COR-L47 (cell line): Measurements from ENCODE around the gene KRTAP3-2.
"Not testable (repeated sequence)": the region's sequence is repeated elsewhere in the genome, so short reads cannot be mapped to it uniquely, and the experiment has no call there.

Experiments
- DNase-seq: peaks from one replicate; lab custom pipeline; 2025; lab: John Stamatoyannopoulos, UW

The KRTAP3-2 gene

DNA sequence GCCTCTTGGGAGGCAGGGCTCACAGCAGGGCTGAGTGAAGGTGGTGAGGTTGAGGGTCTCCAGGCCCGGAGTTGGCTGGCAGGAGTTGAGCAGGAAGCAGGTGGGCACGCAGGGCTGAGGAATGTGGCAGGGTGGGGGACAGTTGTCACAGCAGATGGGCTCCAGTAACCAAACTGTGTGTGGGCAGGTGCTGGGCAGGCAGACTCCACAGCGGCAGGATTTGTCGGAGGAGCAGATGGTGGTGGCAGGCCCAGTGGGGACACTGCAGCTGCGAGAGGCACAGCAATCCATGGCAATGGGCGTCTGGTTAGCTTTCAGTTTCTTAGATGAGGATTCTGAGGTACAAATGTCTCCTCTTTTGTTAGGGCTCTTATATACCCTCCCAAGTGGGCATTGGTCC lies at the start of gene KRTAP3-2:
Gene KRTAP3-2, minus strand, starts transcription at position 344 of the 400 bp plus-strand sequence. Its CDS starts 53 bp downstream, at position 291.
- DNase-seq: not testable (repeated sequence)

DNA sequence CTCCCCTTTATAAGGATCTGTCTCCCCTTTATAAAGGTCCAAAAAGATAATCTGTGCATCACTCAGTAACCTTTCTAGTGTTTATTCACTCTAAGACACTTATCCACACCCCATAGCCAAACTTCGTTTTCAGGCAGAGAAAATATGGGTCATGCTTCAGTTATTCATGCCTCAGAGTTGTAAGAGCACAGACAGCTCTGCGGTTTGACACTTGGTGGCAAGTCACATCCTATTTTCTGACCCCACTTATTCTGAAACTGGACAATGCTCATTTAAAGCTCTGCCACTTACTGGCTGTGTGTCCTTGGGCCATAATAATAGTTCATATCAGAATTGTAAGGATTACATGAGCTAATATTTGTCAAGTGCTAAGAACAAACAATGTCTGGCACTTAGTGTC lies 49.4 kb upstream of the KRTAP3-2 start:
- DNase-seq: no peak

DNA sequence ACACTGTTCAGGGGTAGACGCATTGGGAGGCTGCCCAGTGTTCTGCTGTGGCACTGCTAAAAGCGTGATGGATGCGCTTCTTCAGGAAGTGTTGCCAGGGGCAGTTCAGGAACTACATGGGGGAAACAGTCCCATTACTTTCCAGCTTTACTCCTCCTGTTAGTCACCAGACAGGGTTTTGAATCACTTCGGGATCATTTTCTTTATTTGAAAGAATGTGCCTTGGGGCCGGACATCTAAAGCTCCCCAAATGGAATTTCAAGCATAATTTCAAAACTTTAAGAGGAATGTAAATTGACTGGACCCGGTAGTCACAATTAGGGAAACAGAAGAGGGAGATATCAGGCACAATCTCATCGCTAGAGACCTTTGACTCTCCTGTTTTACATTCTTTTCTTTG lies 48.7 kb upstream of the KRTAP3-2 start:
- DNase-seq: no peak

DNA sequence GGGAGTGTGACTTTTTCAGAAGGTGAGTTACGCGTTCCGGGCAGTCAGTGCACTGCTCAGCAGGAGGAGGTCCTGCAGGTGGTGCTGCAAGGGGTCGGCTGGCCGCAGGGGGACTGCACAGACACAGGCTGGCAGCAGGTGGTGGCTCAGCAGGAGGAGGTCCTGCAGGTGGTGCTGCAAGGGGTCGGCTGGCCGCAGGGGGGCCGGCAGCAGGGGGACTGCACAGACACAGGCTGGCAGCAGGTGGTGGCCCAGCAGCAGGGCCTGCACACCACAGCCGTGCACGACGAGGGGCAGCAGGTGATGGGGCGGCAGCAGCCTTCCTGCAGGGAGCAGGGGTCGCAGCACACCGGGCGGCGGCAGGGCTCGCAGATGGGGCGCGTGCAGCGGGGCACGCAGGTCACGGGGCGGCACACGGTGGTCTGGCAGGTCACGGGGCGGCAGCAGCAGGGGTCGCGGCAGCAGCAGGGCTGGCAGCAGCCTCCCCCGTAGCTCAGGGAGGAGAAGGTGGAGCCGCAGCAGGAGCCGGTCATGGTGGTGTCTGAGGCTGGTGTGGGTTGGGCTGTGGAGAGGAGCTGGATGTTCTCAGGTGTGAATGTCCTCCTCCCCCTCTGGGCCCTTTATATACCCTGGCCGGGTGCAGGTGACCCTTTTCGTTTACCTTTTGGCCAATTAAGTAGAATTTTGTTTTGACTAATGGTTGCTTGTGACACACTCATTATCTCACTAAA lies 47.2 kb upstream of the KRTAP3-2 start, which contains the start of gene KRTAP2-1:
Gene KRTAP2-1, minus strand, starts transcription at position 582 of the 731 bp plus-strand sequence. Its CDS starts 49 bp downstream, at position 533.
- DNase-seq: not testable (repeated sequence)

DNA sequence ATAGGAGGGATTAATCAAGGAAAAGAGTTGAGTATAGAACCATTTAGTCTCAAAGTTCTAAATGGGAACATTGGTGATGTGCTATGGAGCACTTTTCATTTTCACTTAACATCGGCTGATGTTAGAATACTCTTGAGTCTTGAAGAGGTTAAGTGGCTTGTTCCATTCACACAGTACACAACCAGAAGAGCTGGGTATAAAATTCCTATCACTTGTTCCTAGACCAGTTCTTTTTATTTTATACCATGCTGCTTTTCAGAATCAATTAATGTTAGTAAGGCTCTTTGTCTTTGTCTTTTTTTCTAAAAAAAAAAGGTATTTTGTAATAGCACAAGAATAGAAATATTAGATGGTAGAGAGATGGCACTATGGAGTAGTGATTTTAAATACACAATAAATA lies 43.2 kb upstream of the KRTAP3-2 start:
- DNase-seq: no peak

DNA sequence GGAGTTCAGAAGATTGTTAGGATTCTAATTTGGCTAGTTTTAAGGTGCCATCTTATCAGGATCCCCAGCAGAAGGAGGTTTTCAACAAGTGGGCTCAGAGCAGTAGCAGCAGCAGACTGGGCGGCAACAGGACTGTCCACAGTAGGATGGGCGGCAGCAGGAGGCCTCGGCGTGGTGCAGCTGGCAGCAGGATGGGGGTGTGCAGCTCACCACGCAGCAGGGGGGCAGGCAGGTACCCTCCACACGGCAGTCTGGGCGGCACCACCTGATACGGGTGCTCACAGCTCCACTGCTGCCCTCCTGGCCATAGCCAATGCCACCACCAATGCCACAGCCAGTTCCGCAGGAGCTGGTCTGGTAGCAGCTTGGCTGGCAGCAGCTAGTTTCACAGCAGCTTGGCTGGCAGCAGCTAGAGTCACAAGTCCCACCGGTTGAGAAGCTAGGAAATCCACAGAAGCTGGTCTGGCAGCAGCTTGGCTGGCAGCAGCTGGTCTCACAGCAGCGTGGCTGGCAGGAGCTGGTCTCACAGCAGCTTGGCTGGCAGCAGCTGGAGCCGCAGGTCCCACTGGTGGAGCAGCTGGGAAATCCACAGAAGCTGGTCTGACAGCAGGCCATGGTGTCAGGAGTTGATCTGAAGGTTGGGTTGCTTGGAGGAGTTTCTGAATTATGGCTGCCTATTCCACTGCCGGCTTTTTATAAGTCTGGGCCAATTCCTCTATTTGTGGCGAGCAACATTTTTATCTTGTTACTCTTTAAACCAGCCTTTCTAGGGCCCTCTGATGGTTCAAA lies 41.3 kb upstream of the KRTAP3-2 start, which contains the start of gene KRTAP1-1:
Gene KRTAP1-1, minus strand, starts transcription at position 668 of the 789 bp plus-strand sequence. Its CDS starts 53 bp downstream, at position 615.
- DNase-seq: peak; percentile 64

DNA sequence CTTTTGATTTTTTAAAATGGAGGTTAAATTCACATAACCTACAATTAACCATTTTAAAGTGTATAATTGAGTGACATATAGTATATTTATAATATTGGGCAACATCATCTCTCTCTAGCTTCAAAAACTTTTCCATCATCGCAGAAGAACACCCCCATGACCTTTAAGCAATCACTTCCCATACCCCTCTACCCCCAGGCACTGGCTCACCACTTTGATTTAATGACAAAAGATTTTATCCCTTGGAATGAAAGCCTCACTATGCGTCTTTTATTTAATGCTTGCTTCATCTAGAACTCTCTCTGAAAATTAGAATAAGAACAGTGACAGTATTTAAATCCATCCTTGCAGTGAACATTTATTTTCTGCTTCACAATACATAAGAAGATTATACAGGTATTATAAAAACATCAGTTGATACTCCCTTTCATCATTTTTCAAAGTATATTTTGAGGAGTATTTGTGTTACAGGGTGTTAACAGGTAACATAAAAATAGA lies 38.2 kb upstream of the KRTAP3-2 start:
- no peak for DNase-seq

DNA sequence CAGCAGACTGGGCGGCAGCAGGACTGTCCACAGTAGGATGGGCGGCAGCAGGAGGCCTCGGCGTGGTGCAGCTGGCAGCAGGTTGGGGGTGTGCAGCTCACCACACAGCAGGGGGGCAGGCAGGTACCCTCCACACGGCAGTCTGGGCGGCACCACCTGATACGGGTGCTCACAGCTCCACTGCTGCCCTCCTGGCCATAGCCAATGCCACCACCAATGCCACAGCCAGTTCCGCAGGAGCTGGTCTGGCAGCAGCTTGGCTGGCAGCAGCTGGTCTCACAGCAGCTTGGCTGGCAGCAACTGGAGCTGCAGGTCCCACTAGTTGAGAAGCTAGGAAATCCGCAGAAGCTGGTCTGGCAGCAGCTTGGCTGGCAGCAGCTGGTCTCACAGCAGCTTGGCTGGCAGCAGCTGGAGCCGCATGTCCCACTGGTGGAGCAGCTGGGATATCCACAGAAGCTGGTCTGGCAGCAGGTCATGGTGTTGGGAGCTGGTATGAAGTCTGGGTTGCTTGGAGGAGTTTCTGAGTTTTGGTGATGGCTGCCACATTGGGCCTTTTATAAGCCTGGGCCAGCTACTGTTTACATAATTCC lies 34.7 kb upstream of the KRTAP3-2 start, which contains the start of gene KRTAP1-3:
Gene KRTAP1-3, minus strand, starts transcription at position 529 of the 590 bp plus-strand sequence. Its CDS starts 53 bp downstream, at position 476.
- peak; percentile 73 for DNase-seq

DNA sequence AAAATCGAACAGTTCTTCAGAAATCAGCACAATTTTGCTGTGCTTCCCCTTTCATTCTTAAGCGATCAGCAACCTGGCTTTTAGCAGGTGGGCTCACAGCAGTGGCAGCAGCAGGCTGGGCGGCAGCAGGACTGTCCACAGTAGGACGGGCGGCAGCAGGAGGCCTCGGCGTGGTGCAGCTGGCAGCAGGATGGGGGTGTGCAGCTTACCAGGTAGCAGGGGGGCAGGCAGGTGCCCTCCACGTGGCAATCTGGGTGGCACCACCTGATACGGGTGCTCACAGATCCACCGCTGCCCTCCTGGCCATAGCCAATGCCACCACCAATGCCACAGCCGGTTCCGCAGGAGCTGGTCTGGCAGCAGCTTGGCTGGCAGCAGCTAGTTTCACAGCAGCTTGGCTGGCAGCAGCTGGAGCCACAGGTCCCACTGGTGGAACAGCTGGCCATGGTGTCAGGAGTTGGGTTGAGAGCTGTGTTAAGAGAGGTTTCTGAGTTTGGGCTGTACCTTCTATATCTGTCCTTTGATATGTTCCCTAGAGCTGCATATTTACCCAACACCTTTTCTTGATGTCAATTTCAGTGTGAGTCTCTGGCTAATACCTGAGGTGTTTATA lies 30.0 kb upstream of the KRTAP3-2 start, which contains the start of gene KRTAP1-4:
Gene KRTAP1-4, minus strand, starts transcription at position 563 of the 613 bp plus-strand sequence. Its CDS starts 117 bp downstream, at position 446.
- no peak for DNase-seq

DNA sequence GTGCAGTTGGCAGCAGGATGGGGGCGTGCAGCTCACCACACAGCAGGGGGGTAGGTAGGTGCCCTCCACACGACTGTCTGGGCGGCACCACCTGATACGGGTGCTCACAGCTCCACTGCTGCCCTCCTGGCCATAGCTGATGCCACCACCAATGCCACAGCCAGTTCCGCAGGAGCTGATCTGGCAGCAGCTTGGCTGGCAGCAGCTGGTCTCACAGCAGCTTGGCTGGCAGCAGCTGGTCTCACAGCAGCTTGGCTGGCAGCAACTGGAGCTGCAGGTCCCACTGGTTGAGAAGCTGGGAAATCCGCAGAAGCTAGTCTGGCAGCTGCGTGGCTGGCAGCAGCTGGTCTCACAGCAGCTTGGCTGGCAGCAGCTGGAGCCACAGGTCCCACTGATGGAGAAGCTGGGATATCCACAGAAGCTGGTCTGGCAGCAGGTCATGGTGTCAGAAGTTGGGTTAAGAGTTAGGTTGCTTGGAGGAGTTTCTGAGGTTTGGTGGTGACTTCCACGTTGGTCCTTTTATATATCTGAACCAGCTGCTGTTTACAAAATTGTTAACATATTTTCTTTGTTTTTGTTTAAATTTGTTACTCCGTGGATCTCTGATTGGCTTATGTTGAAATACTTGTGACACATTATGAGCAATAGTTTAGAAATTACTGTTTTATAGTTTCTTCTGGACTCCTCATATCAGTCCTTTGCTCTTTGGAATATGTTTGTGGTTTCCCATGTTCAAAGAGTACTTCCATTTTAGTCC lies 27.2 kb upstream of the KRTAP3-2 start, which contains the start of gene KRTAP1-5:
Gene KRTAP1-5, minus strand, starts transcription at position 494 of the 757 bp plus-strand sequence. Its CDS starts 53 bp downstream, at position 441.
- peak; percentile 26 for DNase-seq

DNA sequence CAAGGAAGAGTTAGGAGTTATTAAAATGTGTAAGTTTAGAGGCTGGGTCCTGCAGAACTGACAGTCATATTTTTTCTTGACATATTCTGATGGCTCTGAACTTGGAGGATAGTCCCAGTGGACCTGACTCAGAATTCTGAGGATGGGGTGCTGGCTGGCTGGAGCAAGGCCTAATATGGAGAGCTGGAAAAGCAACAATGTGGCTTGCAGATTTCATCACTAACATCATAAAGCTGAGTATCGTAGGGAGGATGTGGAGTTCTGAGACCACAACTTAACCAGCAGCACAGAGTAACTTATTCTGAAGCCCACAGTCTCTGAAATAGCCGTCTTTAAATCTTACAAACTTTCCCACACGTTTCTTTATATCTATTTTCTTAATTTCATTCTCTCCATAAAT lies 25.0 kb upstream of the KRTAP3-2 start:
- DNase-seq: no peak

DNA sequence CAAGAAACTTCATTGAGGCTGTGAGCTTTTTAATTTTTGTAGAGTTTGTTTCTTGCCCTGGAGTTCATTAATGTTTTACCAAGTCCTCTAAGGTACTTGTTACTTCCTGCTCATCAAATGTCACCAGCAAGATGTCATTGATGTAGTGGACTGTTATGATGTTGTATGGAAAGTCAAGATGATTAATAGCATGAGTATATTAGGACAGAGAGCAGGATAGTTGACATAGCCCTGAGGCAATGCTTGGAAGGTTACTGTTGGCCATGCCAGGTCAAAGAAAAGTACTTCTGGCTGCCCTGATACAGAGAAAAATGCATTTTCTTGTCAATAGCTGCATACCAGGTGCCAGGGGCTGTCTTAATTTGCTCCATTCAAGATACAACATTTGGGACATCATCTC lies 20.6 kb upstream of the KRTAP3-2 start:
- DNase-seq: no peak

DNA sequence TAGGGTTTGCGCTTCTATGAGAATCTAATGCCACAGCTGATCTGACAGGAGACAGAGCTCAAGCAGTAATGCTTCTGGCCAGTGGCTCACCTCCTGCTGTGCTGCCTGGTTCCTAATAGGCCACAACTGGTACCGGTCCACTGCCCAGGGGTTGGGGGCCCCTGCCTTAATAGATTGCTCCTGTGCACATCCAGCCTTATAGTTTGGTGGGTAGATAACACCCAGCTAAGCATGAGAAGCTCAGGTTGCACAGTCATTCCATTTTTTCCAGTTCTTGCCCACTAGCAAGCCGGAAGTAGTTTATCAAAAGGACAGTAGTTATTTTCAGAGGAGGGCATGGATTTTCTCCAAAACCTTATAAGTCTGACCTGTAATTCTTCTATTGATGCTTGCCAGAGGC lies 19.7 kb upstream of the KRTAP3-2 start:
- no peak for DNase-seq

DNA sequence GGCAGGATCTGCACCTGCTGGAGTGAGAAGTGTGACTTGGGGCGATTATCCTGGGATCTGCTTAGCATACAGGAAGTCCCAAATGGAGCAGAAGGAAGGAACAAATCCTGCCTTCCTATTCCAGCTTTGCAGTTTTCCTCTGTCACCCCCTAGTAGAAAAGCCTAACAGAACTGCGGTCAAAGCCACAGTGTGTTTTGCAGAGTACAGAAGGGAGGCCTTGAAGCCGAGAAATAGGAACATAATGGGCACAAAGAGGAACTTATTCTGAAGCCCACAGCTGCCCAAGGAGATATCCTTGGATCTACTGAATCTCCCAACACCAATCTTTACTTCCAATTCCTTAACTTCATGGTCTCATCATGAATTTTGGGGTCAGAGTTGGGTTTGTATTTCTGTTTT lies 18.8 kb upstream of the KRTAP3-2 start:
- DNase-seq: no peak

DNA sequence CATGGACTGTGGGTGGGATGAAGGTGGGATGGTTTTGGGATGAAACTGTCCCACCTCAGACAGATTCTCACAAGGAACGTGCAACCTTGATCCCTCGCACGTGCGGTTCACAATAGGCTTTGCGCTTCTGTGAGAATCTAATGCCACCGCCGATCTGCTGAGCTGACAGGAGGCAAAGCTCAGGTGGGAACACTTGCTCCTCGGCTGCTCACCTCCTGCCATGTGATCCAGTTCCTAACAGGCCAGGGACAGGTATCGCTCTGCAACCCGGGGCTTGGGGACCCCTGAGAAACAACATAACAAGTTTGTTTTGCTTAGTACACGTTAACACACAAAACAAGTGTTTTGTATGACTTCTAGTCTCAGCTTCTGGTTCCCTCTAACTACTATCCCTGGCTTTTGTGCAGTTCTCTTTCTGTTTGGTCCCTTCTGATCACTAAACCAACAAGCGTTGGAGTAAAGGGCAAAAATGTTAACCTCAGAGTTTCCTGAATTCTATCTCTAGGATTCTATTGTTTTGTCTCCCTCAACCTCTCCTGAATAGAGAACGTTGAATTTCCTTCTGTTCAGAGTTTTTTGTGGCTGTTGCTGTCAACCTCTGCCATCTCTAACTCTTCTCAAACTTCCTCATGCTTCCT lies 17.0 kb upstream of the KRTAP3-2 start:
- no peak for DNase-seq

DNA sequence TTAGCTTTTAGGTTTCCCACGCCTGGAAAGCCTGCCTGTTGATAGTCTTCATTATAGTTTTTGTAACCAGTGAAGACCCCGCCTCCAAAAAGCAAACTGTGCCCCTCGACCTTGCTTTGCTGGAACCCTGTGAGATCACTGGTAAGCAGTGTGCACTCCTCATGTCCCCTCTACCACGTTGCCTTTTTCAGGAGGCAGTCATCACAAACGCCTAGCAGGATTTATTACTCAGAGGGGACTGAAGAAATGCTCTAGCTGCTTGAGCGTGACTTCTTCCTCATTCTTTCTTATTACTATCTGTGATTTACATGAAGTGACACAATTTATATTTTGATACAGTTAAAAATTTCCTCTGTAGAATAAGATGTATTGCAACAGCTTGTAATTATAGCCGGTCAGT lies 15.7 kb upstream of the KRTAP3-2 start:
- no peak for DNase-seq

DNA sequence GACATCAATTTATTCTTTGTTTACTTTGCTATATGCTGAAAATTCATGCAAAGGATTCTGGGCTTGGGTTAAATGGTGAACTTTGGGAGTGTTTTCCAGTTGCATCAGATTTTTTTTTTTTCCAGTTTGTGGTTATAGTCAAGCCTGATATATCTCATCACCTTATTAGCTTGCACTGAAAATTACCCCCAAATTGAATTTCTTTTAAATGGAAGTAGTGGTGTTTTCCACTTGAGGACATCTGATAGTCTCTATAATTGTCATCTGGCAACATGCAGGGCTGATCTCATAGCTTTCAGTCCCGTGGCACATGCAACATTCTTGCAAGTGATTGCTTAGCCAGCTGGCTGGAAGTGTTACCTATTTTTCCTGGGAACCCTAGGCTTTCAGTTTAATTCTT lies 13.9 kb upstream of the KRTAP3-2 start:
- DNase-seq: no peak

DNA sequence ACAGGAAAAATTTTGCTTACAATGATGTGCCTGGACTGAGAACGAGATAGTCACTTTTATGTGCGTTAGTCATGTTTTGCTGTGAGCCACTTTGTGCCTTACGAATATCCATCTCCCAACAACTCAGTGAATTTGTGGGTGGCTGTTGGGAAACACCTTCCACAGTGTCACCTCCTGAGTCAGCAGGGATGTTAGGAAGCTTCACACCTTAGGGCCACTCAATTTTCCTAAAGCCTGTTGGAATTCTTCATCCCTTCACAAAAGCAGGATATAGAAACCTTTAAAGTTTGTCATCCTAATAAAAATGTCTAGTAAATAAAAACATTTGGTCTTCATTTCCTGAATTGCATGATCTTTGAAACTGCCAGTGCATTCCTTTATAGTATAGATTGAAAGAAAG lies 13.5 kb upstream of the KRTAP3-2 start:
- DNase-seq: no peak

DNA sequence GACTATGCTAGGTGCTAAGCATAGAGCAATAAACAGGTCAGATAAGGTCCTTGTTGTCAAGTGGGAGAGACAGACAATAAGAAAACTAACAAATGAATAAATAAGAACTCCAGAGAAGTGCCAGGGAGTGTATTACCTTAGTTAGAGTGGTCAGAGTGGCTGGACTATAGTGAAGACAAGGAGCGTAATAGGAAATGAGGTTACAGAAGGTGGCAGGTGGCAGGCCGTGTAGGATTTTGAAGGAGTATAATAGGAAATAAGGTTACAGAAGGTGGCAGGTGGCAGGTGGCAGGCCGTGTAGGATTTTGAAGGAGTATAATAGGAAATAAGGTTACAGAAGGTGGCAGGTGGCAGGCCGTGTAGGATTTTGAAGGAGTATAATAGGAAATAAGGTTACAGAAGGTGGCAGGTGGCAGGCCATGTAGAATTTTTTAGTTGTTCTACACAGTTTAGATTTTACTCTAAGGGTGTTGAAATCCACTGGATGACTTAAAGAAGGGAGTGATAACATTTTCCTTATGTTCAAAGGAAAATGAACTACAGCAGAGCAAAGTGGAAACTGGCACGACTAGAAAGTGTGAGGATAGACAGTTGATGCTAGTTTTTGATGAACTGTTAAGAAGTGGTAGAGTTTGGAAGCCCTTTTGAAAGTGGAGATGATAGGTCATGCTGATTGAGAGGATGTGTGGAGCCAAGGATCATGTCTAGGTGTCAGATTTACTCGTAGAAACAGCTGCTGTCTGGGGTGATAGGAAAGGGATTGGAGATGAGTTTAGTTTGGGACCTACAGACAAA lies 12.8 kb upstream of the KRTAP3-2 start:
- DNase-seq: no peak
